ENCODE results near the gene FOXRED2. TPM values are rescaled to one million over a fixed set of nuclear protein-coding genes. Genes with fewer than 3 reads are reported as not detected.

FOXRED2 gene
- 10.2 TPM for polyA plus RNA-seq (2013, experiment 1 of 2)
- 10.4 TPM for polyA plus RNA-seq (2013, experiment 2 of 2)

DNA sequence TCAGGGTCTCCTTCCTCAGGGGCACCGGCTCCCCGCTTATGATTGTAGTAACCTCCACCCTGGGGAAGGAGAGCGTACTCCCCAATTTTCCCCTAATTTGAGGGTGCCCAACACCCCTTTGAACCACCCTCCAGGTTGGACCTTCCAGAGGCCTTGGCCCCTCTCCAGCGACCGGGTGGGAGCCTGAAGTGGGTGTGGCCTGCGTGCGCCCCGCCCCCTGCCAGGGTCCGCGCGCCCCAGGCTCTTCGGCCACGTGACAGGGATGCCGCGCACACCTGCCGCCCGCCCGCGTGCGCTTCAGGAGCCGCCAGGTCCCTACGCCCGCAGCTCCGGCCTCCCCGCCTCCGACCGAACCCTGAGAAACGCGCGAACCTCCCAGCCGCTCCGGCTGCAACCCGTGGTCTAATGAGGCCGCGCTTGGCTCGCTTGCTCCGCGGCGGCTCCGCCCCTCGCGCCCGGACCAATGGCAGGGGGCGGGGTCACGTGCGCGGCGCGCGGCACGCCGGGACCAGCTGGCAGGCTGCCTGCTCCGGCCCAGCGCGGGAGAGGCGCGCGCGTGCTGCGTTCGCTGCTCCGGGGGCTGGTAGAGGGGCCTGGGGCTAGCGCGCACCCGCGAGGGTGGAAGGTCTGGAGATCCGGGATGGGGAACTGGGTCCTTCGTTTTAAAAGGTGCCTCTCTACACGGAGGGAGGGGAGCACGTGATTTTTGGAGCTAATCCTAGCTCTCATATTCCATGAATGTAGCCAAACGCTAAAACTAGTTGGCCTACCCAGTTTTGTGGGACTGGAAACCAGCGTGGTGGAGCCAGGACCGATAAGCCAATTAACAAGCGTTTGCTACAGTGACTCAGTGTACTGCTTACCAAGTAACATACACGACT is at the start of gene FOXRED2:
TSS of gene FOXRED2 (minus strand) at position 404 of the 881 bp plus-strand sequence. CDS start 618 bp downstream, outside the sequence.
- Histone ChIP-seq H3K27ac (replicated peaks; ENCODE audit: low read length) (peak within 1 kb of the TSS; percentile 47), H3K4me3 (ENCODE audit: low read length in 2 of 2) (peak within 1 kb of the TSS; percentile 48 to 76)
- WGBS, 2 donors (ENCODE audit: extremely low coverage in 2 of 2, insufficient read length in 2 of 2, insufficient replicate concordance in 1 of 2) = no CpG with 5 or more reads among the region's 75 CpGs

DNA sequence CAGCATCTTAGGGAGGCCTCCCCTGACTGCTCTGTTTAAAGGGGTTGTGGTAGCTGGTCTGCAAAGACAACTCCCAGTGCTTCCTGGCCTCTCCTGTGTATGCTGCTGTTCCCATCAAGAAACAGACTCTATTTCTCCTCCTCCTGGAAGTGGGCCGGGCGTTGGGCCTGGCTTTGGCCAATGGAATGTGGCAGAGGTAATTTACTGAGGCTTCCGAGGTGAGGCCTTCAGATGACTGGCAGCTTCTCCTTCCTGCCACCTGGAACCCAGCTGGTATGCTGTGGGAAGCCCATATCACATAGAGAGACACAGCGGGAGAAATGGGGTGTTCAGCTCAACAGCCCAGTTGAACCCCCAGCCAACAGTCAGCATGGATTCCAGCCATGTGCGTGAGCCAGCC is 47.3 kb upstream of the FOXRED2 start:
- H3K4ac ChIP-seq (ENCODE audit: low read length) = no peak overlapping the region
- DNase-seq (ENCODE audit: low spot score) = no peak
- H3K4me3 ChIP-seq (ENCODE audit: low read length in 2 of 2) = no peak overlapping the region
- peaks cover 2 to 4% of the 10 kb centered on the region in 2 donors for H3K4me1 ChIP-seq (ENCODE audit: control insufficient read depth in 2 of 2, insufficient read depth in 1 of 2, low read depth in 1 of 2, low read length in 2 of 2)
- no peak overlapping the region for H4K91ac ChIP-seq (ENCODE audit: low read depth, low read length, poor library complexity)
- no peak overlapping the region for H3K27ac ChIP-seq (replicated peaks; ENCODE audit: low read length)
- H2BK5ac ChIP-seq (ENCODE audit: low read length) = no peak overlapping the region
- H3K36me3 ChIP-seq (replicated peaks in 1 of 2; ENCODE audit: control insufficient read depth in 2 of 2, insufficient read depth in 2 of 2, low read length in 2 of 2) = no peaks in the 10 kb centered on the region
- H2BK120ac ChIP-seq (ENCODE audit: low read depth, low read length) = no peak overlapping the region
- peaks cover 0 to 5% (median 0%) of the 10 kb centered on the region in 3 experiments for H3K27me3 ChIP-seq (ENCODE audit: control insufficient read depth in 3 of 3, insufficient read depth in 3 of 3, low read depth in 1 of 3, low read length in 3 of 3)
- H2BK12ac ChIP-seq (ENCODE audit: low read length) = no peak overlapping the region
- no peak overlapping the region for H2AFZ ChIP-seq (ENCODE audit: low read length)
- peak overlapping the region; percentile 54 for H2BK15ac ChIP-seq (ENCODE audit: low read length)
- H3K14ac ChIP-seq (ENCODE audit: low read length) = no peak overlapping the region
- no peak overlapping the region for H3K18ac ChIP-seq (ENCODE audit: low read length)
- no peak overlapping the region for H3K23ac ChIP-seq (ENCODE audit: low read depth, low read length, poor library complexity)
- H4K8ac ChIP-seq (ENCODE audit: low read depth, low read length) = no peak overlapping the region
- H3K9ac ChIP-seq (ENCODE audit: low read depth, low read length, poor library complexity) = no peak overlapping the region
- H3K9me3 ChIP-seq (replicated peaks in 1 of 2; ENCODE audit: control insufficient read depth in 2 of 2, insufficient read depth in 1 of 2, low read depth in 1 of 2, low read length in 2 of 2) = no peaks in the 10 kb centered on the region
- WGBS, 2 donors (ENCODE audit: extremely low coverage in 2 of 2, insufficient read length in 2 of 2, insufficient replicate concordance in 1 of 2) = no CpG with 5 or more reads among the region's 5 CpGs
- no peak overlapping the region for H3K4me2 ChIP-seq (ENCODE audit: insufficient read depth, low read length, poor library complexity, severe bottlenecking)
- no peak overlapping the region for H2AK5ac ChIP-seq (ENCODE audit: low read depth, low read length)
- H3K79me1 ChIP-seq (ENCODE audit: low read depth, low read length) = no peaks in the 10 kb centered on the region

More for the DNA sequence above, at the start of gene FOXRED2:
- Histone ChIP-seq H3K4me2 (ENCODE audit: insufficient read depth, low read length, poor library complexity, severe bottlenecking) (peak within 1 kb of the TSS; percentile 67), H3K36me3 (replicated peaks in 1 of 2; ENCODE audit: control insufficient read depth in 2 of 2, insufficient read depth in 2 of 2, low read length in 2 of 2) (peaks cover 15 to 44% of the 10 kb centered on the region in 2 donors), H2AFZ (ENCODE audit: low read length) (peak within 1 kb of the TSS; percentile 87), H3K4me1 (ENCODE audit: control insufficient read depth in 2 of 2, insufficient read depth in 1 of 2, low read depth in 1 of 2, low read length in 2 of 2) (peaks cover 4% of the 10 kb centered on the region in 2 donors), H2BK12ac (ENCODE audit: low read length) (no peak within 1 kb of the TSS), H2AK5ac (ENCODE audit: low read depth, low read length) (peak within 1 kb of the TSS; percentile 6), H2BK5ac (ENCODE audit: low read length) (peak within 1 kb of the TSS; percentile 75), H3K9me3 (replicated peaks in 1 of 2; ENCODE audit: control insufficient read depth in 2 of 2, insufficient read depth in 1 of 2, low read depth in 1 of 2, low read length in 2 of 2) (peaks cover 3% of the 10 kb centered on the region in 2 donors), H3K9ac (ENCODE audit: low read depth, low read length, poor library complexity) (peak within 1 kb of the TSS; percentile 79), H2BK120ac (ENCODE audit: low read depth, low read length) (no peak within 1 kb of the TSS), H3K18ac (ENCODE audit: low read length) (peak within 1 kb of the TSS; percentile 96), H4K8ac (ENCODE audit: low read depth, low read length) (peak within 1 kb of the TSS; percentile 72), H2BK15ac (ENCODE audit: low read length) (peak within 1 kb of the TSS; percentile 55), H4K91ac (ENCODE audit: low read depth, low read length, poor library complexity) (no peak within 1 kb of the TSS), H3K27me3 (ENCODE audit: control insufficient read depth in 3 of 3, insufficient read depth in 3 of 3, low read depth in 1 of 3, low read length in 3 of 3) (no peaks in the 10 kb centered on the region), H3K4ac (ENCODE audit: low read length) (peak within 1 kb of the TSS; percentile 32), H3K14ac (ENCODE audit: low read length) (peak within 1 kb of the TSS; percentile 95), H3K79me1 (ENCODE audit: low read depth, low read length) (peaks cover 4% of the 10 kb centered on the region), H3K23ac (ENCODE audit: low read depth, low read length, poor library complexity) (peak within 1 kb of the TSS; percentile 48)
- DNase-seq (ENCODE audit: low spot score) = peak; percentile 74

DNA sequence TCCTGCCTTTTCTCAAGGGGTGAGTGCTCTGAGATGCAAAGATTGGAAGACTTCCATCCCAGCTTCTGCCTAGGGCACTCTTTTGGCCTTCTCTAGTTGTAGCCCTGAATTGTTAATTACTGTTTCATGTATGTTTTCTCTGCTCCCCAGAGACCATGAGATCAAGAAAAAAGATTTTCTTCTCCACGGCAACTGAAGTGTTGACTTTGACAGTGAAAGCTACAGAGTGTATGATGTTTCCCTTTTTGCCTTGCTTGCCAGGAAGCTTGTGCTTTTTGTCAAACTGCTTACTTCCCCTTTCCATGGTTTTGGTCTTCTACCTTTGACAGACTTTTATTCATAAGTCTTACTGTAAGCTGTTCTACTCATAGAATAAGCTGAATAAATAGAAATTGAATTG is 45.4 kb upstream of the FOXRED2 start:
- Histone ChIP-seq H4K8ac (ENCODE audit: low read depth, low read length) (no peak overlapping the region), H3K27me3 (ENCODE audit: control insufficient read depth in 3 of 3, insufficient read depth in 3 of 3, low read depth in 1 of 3, low read length in 3 of 3) (peaks cover 0 to 5% (median 0%) of the 10 kb centered on the region in 3 experiments), H3K79me1 (ENCODE audit: low read depth, low read length) (no peaks in the 10 kb centered on the region), H3K9me3 (replicated peaks in 1 of 2; ENCODE audit: control insufficient read depth in 2 of 2, insufficient read depth in 1 of 2, low read depth in 1 of 2, low read length in 2 of 2) (no peaks in the 10 kb centered on the region), H2AFZ (ENCODE audit: low read length) (no peak overlapping the region), H2BK12ac (ENCODE audit: low read length) (no peak overlapping the region), H3K4me3 (ENCODE audit: low read length in 2 of 2) (no peak overlapping the region), H2BK5ac (ENCODE audit: low read length) (no peak overlapping the region), H3K18ac (ENCODE audit: low read length) (no peak overlapping the region), H3K4me2 (ENCODE audit: insufficient read depth, low read length, poor library complexity, severe bottlenecking) (no peak overlapping the region), H3K4ac (ENCODE audit: low read length) (no peak overlapping the region), H2BK120ac (ENCODE audit: low read depth, low read length) (no peak overlapping the region), H3K4me1 (ENCODE audit: control insufficient read depth in 2 of 2, insufficient read depth in 1 of 2, low read depth in 1 of 2, low read length in 2 of 2) (peaks cover 6 to 16% of the 10 kb centered on the region in 2 donors), H3K23ac (ENCODE audit: low read depth, low read length, poor library complexity) (no peak overlapping the region), H3K36me3 (replicated peaks in 1 of 2; ENCODE audit: control insufficient read depth in 2 of 2, insufficient read depth in 2 of 2, low read length in 2 of 2) (no peaks in the 10 kb centered on the region), H3K9ac (ENCODE audit: low read depth, low read length, poor library complexity) (no peak overlapping the region), H3K27ac (replicated peaks; ENCODE audit: low read length) (no peak overlapping the region), H2AK5ac (ENCODE audit: low read depth, low read length) (no peak overlapping the region), H4K91ac (ENCODE audit: low read depth, low read length, poor library complexity) (no peak overlapping the region), H3K14ac (ENCODE audit: low read length) (no peak overlapping the region), H2BK15ac (ENCODE audit: low read length) (no peak overlapping the region)
- DNase-seq (ENCODE audit: low spot score) = no peak
- no CpG with 5 or more reads among the region's 1 CpG for WGBS, 2 donors (ENCODE audit: extremely low coverage in 2 of 2, insufficient read length in 2 of 2, insufficient replicate concordance in 1 of 2)

All from neuronal stem cell (in vitro differentiated cells).